Esophagus muscularis mucosa (tissue), 4 donors: ENCODE results near the gene SPOCK1. TPM values are rescaled to one million over a fixed set of nuclear protein-coding genes. Genes with fewer than 3 reads are reported as not detected.

Experiments used
- DNase-seq: peaks from one replicate; pipeline ENCODE4 v3.0.0-alpha.2; 2017; ENCODE audit errors: extremely low spot score
- H3K27ac ChIP-seq, 4 donors: fragments of 200-600 bp; sonication (generic); replicated peaks in 1 of 4; 1 replicate in 3 of 4; 2 replicates in 1 of 4; pipeline ENCODE4 v1.5.1; 2016 to 2019; ENCODE audit warnings: mild to moderate bottlenecking in 1 of 4
- H3K27me3 ChIP-seq, 4 donors: fragments of 200-600 bp; sonication (generic); one replicate each; pipeline versions ENCODE4 v1.5.1 to v1.6.0; 2016 to 2019
- H3K36me3 ChIP-seq, 4 donors: fragments of 200-600 bp; sonication (generic); one replicate each; pipeline ENCODE4 v1.5.1; 2016 to 2019
- H3K4me1 ChIP-seq, 4 donors: fragments of 200-600 bp; sonication (generic); one replicate each; pipeline ENCODE4 v1.5.1; 2016 to 2019
- H3K4me3 ChIP-seq, 4 donors: fragments of 200-600 bp; sonication (generic); 1 replicate in 2 of 4; 2 replicates in 2 of 4; pipeline ENCODE4 v1.5.1; 2016 to 2019; ENCODE audit warnings: mild to moderate bottlenecking in 4 of 4, moderate library complexity in 1 of 4
- H3K9me3 ChIP-seq, 4 donors: fragments of 200-600 bp; sonication (generic); 1 replicate in 3 of 4; 2 replicates in 1 of 4; pipeline ENCODE4 v1.5.1; 2016 to 2019
- EP300 ChIP-seq: sonication (generic); formaldehyde crosslinking; IDR thresholded peaks from one replicate; pipeline ENCODE4 v1.6.1; 2017; ENCODE audit warnings: antibody characterized with exemption
- POLR2A ChIP-seq: fragments of 450-650 bp; IDR thresholded peaks from one replicate; pipeline ENCODE4 v1.6.1; 2017; ENCODE audit warnings: antibody characterized with exemption, moderate library complexity, mild to moderate bottlenecking, low read depth
- POLR2AphosphoS5 ChIP-seq, 2 donors: sonication (generic); formaldehyde crosslinking; IDR thresholded peaks; one replicate each; pipeline ENCODE4 v1.6.1; 2017; ENCODE audit warnings: antibody characterized with exemption in 2 of 2
- WGBS: methylation state at CpG from one replicate; pipeline ENCODE4 v1.1.5; 2018; 5-methylcytosine and 5-hydroxymethylcytosine counted together
- intact Hi-C: fragments of 100-400 bp; cut with DNase I; formaldehyde crosslinking; loops from one replicate; pipeline ENCODE4 v1.15.1; 2023
- total RNA-seq, 4 donors: library from RNA; depleted of rRNA; stranded (reverse); fragments of >200 nt; gene quantifications; one replicate each; pipeline versions ENCODE4 v1.1.0 to v1.2.1, GENCODE V29; 2016
- TF ChIP-seq, protein P1 (sequence below), 3 experiments: fragments of 200-600 bp in 2 of 3; fragments of 450-650 bp in 1 of 3; sonication (generic) in 2 of 3; IDR thresholded peaks; one replicate each; pipeline ENCODE4 v1.5.1; 2017 to 2019; ENCODE audit warnings: antibody characterized with exemption in 3 of 3, mild to moderate bottlenecking in 2 of 3, moderate library complexity in 1 of 3

The SPOCK1 gene
- total RNA-seq, 4 donors from 2014 or later, result 39.0 to 52.4 (median 45.6) TPM

DNA sequence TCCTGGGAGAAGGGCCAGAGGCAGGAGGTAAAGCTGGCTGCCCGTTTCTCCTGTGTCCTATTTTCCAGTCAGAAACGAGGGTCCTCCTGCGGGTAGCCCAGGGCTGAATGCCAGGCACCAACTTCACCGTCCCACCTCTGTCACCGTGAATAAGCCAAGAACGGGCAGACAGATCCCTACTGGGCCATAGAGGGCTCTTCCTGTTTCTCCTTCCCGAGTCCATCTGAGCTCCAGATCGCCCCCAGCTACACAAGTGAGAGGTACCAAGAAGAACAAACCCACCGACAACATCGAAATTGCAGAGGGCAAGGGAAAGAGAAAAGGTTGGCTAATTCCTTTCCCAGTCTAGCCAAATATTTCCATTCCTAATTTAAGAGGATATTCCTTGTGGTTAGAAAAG, 93.7 kb downstream of the SPOCK1 start:
- no peak for DNase-seq
- H3K36me3 ChIP-seq, result no peaks in the 10 kb centered on the region
- no peak overlapping the region for H3K27ac ChIP-seq
- no peaks in the 10 kb centered on the region for H3K27me3 ChIP-seq
- intact Hi-C loops, result no loop called here
- H3K4me1 ChIP-seq, result no peaks in the 10 kb centered on the region
- no peak for TF ChIP-seq POLR2AphosphoS5 (IDR thresholded peaks at IDR 0.05)
- no peak for TF ChIP-seq EP300
- no peak for TF ChIP-seq POLR2A
- TF ChIP-seq, protein P1, sequence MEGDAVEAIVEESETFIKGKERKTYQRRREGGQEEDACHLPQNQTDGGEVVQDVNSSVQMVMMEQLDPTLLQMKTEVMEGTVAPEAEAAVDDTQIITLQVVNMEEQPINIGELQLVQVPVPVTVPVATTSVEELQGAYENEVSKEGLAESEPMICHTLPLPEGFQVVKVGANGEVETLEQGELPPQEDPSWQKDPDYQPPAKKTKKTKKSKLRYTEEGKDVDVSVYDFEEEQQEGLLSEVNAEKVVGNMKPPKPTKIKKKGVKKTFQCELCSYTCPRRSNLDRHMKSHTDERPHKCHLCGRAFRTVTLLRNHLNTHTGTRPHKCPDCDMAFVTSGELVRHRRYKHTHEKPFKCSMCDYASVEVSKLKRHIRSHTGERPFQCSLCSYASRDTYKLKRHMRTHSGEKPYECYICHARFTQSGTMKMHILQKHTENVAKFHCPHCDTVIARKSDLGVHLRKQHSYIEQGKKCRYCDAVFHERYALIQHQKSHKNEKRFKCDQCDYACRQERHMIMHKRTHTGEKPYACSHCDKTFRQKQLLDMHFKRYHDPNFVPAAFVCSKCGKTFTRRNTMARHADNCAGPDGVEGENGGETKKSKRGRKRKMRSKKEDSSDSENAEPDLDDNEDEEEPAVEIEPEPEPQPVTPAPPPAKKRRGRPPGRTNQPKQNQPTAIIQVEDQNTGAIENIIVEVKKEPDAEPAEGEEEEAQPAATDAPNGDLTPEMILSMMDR (IDR thresholded peaks at IDR 0.05), result no peak
- WGBS, result 85% methylated on average over 10 of the region's 10 CpGs
- H3K4me3 ChIP-seq, result no peak overlapping the region
- H3K9me3 ChIP-seq, result no peaks in the 10 kb centered on the region

DNA sequence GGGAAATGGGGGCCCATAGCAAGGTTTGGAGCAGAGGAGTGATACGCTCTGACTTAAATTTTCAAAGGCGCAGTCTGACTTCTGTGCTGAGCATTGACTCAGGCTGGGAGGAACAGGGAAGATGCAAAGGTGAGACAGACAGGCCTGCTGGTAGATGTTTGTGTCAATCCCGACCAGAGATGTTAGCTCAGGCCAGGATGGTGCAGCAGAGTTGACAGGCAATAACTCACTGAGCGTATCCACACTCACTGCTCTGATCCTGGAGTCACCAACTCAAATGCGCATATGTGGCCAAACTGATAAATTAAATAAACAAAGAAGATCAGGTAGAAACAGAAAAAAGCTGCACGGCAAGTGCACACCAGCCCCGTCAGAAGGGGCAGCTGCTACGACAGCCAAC, 95.3 kb downstream of the SPOCK1 start:
- WGBS, result 78% methylated on average over 8 of the region's 8 CpGs
- Histone ChIP-seq H3K9me3 (no peaks in the 10 kb centered on the region), H3K36me3 (no peaks in the 10 kb centered on the region), H3K27ac (no peak overlapping the region), H3K4me3 (no peak overlapping the region), H3K27me3 (no peaks in the 10 kb centered on the region), H3K4me1 (no peaks in the 10 kb centered on the region)
- intact Hi-C loops, result no loop called here
- TF ChIP-seq, protein P1 (IDR thresholded peaks at IDR 0.05), result no peak
- no peak for TF ChIP-seq POLR2AphosphoS5 (IDR thresholded peaks at IDR 0.05)
- no peak for TF ChIP-seq EP300
- TF ChIP-seq POLR2A, result no peak
- DNase-seq, result no peak

DNA sequence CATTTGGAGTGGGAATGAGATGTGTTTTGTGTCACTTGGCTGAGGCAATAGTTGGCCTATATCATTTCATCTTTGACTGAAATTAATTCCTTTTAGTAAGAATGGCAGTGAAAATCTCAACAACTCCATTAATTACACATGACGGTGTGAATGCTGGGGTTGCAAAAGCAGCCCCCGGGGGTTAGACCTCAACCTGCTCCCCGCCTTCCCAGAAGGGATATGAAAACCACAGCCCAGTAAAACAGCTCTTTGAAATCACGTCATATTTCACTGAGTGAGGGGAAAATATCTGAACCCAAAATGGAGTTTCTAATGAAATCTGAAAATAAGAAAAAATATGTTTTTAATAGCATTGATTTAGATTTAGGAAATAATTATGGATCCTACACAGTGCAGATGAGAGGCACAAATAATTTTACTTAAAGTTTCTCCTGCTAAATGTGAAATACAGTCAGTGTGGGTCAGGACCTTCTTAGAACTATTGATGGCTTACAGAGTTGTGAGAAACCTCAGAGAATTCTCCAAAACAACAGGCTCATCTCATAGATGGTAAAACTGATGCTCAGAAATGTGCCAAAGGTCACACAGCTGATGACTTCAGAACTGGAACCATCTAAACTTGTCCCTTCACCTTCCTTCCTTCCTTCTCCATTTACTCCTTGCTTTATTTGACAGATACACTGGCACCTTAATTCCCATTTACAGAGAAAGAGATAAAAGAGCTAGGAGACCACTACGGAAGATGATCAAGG, 96.5 kb downstream of the SPOCK1 start:
- no peaks in the 10 kb centered on the region for H3K27me3 ChIP-seq
- WGBS, result 82% methylated on average over 5 of the region's 5 CpGs
- no peak for DNase-seq
- intact Hi-C loops, result no loop called here
- TF ChIP-seq, protein P1 (IDR thresholded peaks at IDR 0.05), result no peak
- TF ChIP-seq POLR2A (no peak), POLR2AphosphoS5 (IDR thresholded peaks at IDR 0.05) (no peak), EP300 (no peak)
- no peaks in the 10 kb centered on the region for H3K4me1 ChIP-seq
- no peak overlapping the region for H3K27ac ChIP-seq
- H3K9me3 ChIP-seq, result no peaks in the 10 kb centered on the region
- H3K36me3 ChIP-seq, result no peaks in the 10 kb centered on the region
- H3K4me3 ChIP-seq, result no peak overlapping the region

DNA sequence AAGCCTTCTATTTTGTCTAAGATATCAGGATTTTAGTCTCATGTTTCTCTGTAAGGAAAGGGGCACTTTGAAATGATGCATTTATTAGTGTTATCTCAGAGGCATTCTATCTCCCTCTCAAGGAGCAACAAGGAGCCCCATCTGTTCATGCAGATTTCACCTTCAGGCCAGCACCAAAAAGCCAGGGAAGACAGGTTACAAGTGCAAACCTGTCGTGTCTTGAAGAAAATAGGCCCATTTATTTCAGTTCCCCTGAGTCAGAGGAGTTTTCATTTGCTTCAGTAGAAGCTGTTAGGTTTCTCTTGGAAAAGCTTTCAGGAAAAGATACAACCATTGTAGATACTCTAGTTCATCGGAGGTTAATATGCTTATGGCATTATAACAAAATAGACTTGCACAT, 97.2 kb downstream of the SPOCK1 start:
- TF ChIP-seq, protein P1 (IDR thresholded peaks at IDR 0.05), result no peak
- no peak for TF ChIP-seq POLR2A
- TF ChIP-seq POLR2AphosphoS5 (IDR thresholded peaks at IDR 0.05), result no peak
- no peak for TF ChIP-seq EP300
- Histone ChIP-seq H3K4me3 (no peak overlapping the region), H3K9me3 (no peaks in the 10 kb centered on the region), H3K27ac (no peak overlapping the region), H3K36me3 (no peaks in the 10 kb centered on the region), H3K4me1 (no peaks in the 10 kb centered on the region), H3K27me3 (no peaks in the 10 kb centered on the region)
- 83% methylated on average over 2 of the region's 2 CpGs for WGBS
- intact Hi-C loops, result no loop called here
- DNase-seq, result no peak

- no peaks in the 10 kb centered on the region for H3K9me3 ChIP-seq
- H3K27me3 ChIP-seq, result no peaks in the 10 kb centered on the region
- TF ChIP-seq, protein P1 (IDR thresholded peaks at IDR 0.05), result no peak
- no peak for TF ChIP-seq POLR2A
- TF ChIP-seq POLR2AphosphoS5 (IDR thresholded peaks at IDR 0.05), result no peak
- no peak for TF ChIP-seq EP300
- no peak for DNase-seq
- peaks cover 0 to 4% (median 4%) of the 10 kb centered on the region in 4 donors for H3K4me1 ChIP-seq
- intact Hi-C loops, result no loop called here
- H3K27ac ChIP-seq, result no peak overlapping the region
- no peaks in the 10 kb centered on the region for H3K36me3 ChIP-seq
- 91% methylated on average over 3 of the region's 5 CpGs for WGBS
- no peak overlapping the region for H3K4me3 ChIP-seq
Measured at GRCh38 chr5:137400571-137400970, 98.6 kb downstream of the SPOCK1 start.
